ENCODE results near the gene CNTNAP4. TPM values are rescaled to one million over a fixed set of nuclear protein-coding genes. Genes with fewer than 3 reads are reported as not detected.

Gene CNTNAP4
- total RNA-seq, 2 donors from 2014 or later = 0.05 to 0.57 TPM

- WGBS = 78% methylated on average over 5 of the region's 5 CpGs
- no peak overlapping the region for H3K27ac ChIP-seq
- no peaks in the 10 kb centered on the region for H3K36me3 ChIP-seq
- H3K4me3 ChIP-seq = no peak overlapping the region
- no peak for TF ChIP-seq POLR2AphosphoS5 (IDR thresholded peaks at IDR 0.05)
- H3K9me3 ChIP-seq = no peaks in the 10 kb centered on the region
- intact Hi-C loops (cut with DNase I) = no loop called here
- no peak for DNase-seq (ENCODE audit: low spot score)
- no peaks in the 10 kb centered on the region for H3K27me3 ChIP-seq (replicated peaks; ENCODE audit: insufficient read depth)
- H3K4me1 ChIP-seq (replicated peaks) = no peaks in the 10 kb centered on the region
These were observed 15.0 kb downstream of the CNTNAP4 start for GRCh38 chr16:76292218-76292617.

GRCh38 chr16:76293980-76294379 lies 16.8 kb downstream of the CNTNAP4 start:
- TF ChIP-seq CTCF (IDR thresholded peaks at IDR 0.05) = no peak
- TF ChIP-seq POLR2A (IDR thresholded peaks at IDR 0.05) = no peak
- no peak for TF ChIP-seq POLR2AphosphoS5 (IDR thresholded peaks at IDR 0.05)
- intact Hi-C loops (cut with DNase I) = no loop called here
- Histone ChIP-seq H3K36me3 (no peaks in the 10 kb centered on the region), H3K4me3 (no peak overlapping the region), H3K27me3 (replicated peaks; ENCODE audit: insufficient read depth) (no peaks in the 10 kb centered on the region), H3K27ac (no peak overlapping the region), H3K4me1 (replicated peaks) (no peaks in the 10 kb centered on the region), H3K9me3 (no peaks in the 10 kb centered on the region)
- no peak for DNase-seq (ENCODE audit: low spot score)
- 90% methylated on average over 3 of the region's 3 CpGs for WGBS

GRCh38 chr16:76294396-76295214 lies 17.4 kb downstream of the CNTNAP4 start:
- Histone ChIP-seq H3K27me3 (replicated peaks; ENCODE audit: insufficient read depth) (no peaks in the 10 kb centered on the region), H3K27ac (no peak overlapping the region), H3K4me3 (no peak overlapping the region), H3K9me3 (no peaks in the 10 kb centered on the region), H3K4me1 (replicated peaks) (no peaks in the 10 kb centered on the region), H3K36me3 (no peaks in the 10 kb centered on the region)
- TF ChIP-seq CTCF (IDR thresholded peaks at IDR 0.05) = no peak
- no peak for TF ChIP-seq POLR2A (IDR thresholded peaks at IDR 0.05)
- TF ChIP-seq POLR2AphosphoS5 (IDR thresholded peaks at IDR 0.05) = no peak
- intact Hi-C loops (cut with DNase I) = no loop called here
- no peak for DNase-seq (ENCODE audit: low spot score)
- WGBS = 93% methylated on average over 3 of the region's 3 CpGs

- Histone ChIP-seq H3K36me3 (no peaks in the 10 kb centered on the region), H3K27ac (no peak overlapping the region), H3K9me3 (no peaks in the 10 kb centered on the region), H3K4me3 (no peak overlapping the region), H3K4me1 (replicated peaks) (no peaks in the 10 kb centered on the region), H3K27me3 (replicated peaks; ENCODE audit: insufficient read depth) (no peaks in the 10 kb centered on the region)
- intact Hi-C loops (cut with DNase I) = no loop called here
- no peak for TF ChIP-seq CTCF (IDR thresholded peaks at IDR 0.05)
- TF ChIP-seq POLR2AphosphoS5 (IDR thresholded peaks at IDR 0.05) = no peak
- WGBS = 58% methylated on average over 3 of the region's 3 CpGs
- no peak for DNase-seq (ENCODE audit: low spot score)
These were observed 20.7 kb downstream of the CNTNAP4 start for GRCh38 chr16:76297941-76298340.

- no peak for TF ChIP-seq POLR2AphosphoS5 (IDR thresholded peaks at IDR 0.05)
- no peak for TF ChIP-seq CTCF (IDR thresholded peaks at IDR 0.05)
- TF ChIP-seq POLR2A (IDR thresholded peaks at IDR 0.05) = no peak
- no peaks in the 10 kb centered on the region for H3K36me3 ChIP-seq
- H3K4me1 ChIP-seq (replicated peaks) = no peaks in the 10 kb centered on the region
- no peak overlapping the region for H3K27ac ChIP-seq
- intact Hi-C loops (cut with DNase I) = no loop called here
- no peak for DNase-seq (ENCODE audit: low spot score)
- WGBS = 77% methylated on average over 4 of the region's 4 CpGs
- no peak overlapping the region for H3K4me3 ChIP-seq
- no peaks in the 10 kb centered on the region for H3K9me3 ChIP-seq
- H3K27me3 ChIP-seq (replicated peaks; ENCODE audit: insufficient read depth) = no peaks in the 10 kb centered on the region
These were observed 26.6 kb downstream of the CNTNAP4 start for GRCh38 chr16:76303637-76304314.

Measured in prostate gland (tissue), 2 donors.